Measurements from ENCODE around the gene CELF4.

Gene CELF4

DNA sequence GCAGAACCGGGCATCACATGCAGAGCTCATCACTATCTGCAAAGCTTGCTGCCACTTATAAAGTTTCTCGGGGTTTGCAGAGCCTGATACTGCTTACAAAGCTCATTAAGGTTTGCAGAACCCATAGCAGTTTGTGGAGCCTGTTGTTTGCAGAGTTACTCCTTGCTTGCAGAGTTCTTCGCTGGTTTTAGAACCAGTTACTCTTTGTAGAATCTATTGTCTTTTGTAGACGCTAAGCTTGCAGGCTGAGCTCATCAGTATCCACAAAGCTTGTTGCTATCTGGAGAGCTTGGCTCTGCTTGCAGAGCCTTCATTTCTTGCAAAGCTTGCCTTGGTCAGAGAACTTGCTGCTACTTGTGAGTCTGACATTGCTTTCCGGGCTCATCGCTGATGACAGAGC lies 106.9 kb downstream of the CELF4 start:
- FAIRE-seq: no peak

DNA sequence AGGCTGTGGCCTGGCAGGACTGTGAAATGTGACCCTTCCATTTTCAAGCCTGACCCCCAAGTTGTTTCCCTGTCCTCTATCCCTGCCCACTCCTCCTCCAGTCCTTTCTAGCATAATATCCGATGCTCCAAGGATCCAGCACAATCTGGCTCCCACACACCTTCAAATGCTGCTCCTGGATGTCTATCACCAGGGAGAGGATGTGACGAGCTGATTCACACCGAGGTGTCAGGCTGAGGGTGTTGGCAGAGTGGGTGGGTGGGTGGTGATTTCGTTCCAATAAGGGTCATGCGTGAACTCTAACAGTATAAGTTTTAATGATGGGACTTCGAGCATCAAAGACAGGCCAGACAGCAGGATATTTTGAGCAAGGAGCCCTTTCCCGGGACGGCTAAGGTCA lies 107.8 kb downstream of the CELF4 start:
- no peak for FAIRE-seq

DNA sequence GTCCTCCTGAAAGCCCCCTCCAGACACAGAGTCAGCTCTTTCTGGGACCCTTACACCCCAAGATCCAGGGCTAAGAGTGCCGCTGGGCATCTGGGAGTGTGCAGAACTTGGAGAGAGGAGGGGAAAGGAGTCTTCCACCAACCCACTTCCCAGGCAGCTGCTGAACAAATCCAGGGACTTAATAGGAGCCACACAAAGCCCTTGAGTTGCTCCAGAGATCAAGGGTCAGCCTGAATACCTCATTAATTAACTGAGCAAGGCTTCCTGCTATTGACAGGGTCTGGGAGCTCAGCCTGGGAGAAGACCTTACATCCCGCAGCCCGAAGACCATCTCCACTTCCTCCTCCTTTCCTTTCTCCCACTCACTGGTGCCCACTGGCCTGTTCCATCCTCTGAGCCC lies 108.3 kb downstream of the CELF4 start:
- no peak for FAIRE-seq

DNA sequence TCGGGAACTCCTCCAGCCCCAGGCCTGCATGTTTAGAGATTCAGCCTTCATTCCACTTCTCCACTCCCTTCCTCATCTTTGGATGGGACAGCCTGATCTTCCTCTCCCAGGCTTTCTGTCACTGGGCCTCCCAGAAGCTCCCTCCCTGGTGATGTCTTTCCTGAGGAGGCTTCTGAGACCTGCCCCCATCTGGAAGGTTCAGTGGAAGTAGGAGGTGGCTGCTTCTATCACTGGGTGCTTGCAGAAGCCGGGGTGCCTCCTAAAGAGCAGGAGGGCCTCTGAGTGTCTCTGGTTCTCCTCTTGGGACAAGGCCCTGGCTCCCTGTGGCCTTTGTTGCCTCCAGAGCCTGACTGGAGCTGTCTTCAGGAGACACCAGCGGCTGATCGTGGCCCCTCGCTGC lies 108.7 kb downstream of the CELF4 start:
- no peak for FAIRE-seq

DNA sequence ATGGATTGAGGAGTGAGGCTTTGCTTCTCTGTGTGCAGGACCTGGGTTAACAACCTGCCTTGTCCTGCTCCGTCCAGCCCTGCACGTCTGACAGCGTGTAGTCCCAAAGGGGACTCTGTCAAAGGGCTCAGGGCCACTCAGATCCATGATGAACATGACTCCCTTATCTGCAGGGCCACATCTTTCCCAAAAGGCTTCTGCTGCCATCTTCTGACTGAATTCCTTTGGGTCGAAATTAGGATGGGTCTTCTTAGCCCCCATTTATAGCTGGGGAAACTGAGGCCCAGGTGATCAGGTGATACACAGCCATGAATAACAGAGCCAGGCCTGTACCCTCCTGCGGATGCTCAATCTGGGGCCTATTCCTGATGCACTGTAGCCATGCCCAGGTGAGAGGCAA lies 109.2 kb downstream of the CELF4 start:
- no peak for FAIRE-seq

DNA sequence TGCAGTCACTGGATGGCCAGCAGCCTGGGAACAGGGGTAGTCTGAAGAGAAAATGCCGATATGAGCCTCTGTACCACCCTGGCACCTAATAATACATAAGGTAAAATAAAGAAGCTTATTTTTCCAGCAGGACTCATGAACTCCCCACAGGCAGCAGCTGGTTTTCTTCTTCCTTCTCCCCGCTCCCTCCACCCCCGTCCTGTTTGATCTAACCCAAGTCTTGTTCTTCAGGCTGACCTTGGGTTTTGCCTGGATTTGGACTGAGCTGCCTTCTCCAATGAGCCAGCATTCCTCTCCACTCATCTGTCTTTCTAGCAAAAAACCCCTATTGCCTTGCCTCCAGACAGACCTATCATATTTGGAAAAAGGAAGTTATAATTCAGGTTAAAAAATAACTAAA lies 111.8 kb downstream of the CELF4 start:
- no peak for FAIRE-seq

DNA sequence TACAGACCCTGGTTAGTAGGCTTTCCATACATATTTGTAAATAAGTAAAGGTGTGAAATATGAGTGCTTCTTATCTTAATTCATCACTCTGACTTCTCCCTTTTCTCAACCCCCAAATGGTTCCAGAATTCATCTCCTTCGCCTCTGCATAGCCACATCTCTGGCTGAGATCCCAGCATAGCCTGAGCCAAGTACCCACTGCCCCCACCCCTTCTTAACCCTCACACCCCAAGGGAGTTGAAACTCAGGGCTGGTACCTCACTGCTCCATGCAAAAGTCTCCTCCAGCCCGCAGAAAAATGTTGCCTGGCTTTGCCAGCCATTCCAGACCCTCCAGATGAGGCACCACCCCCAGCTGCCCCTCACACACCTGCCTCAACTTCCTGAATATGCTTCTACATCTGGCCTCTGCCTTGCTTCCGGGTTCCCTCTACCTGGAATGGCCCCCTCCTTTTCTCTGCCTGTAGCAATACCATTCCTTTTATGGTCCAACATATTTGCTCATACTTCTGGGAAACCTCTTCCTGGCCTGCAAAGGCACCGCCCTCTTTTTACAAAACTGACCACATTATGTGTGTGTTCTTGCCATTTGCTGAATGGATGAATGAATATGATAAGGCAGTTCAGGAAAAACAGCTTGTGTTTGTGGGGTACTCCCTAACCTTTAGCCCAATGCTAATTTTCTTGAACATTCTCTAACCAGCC lies 112.8 kb downstream of the CELF4 start:
- no peak for FAIRE-seq

DNA sequence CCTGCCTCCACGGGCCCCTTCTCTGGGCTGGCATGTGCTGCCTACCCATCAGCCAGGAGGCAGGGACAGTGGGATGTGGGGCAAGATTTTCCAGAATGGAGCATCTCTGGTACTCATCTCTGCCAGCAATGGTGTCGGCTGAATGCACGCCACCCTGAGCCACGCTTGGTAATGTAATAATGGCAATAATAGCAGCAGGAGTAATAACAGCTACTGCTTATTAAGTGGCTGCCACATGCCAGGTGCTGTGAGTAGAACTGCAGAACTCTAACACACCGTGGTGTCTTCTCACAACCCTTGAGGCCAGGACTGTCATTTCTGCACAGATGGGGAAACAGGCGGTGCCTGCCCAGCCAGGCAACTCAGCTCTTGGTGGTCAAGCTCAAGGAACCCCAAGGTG lies 113.6 kb downstream of the CELF4 start:
- FAIRE-seq: no peak

DNA sequence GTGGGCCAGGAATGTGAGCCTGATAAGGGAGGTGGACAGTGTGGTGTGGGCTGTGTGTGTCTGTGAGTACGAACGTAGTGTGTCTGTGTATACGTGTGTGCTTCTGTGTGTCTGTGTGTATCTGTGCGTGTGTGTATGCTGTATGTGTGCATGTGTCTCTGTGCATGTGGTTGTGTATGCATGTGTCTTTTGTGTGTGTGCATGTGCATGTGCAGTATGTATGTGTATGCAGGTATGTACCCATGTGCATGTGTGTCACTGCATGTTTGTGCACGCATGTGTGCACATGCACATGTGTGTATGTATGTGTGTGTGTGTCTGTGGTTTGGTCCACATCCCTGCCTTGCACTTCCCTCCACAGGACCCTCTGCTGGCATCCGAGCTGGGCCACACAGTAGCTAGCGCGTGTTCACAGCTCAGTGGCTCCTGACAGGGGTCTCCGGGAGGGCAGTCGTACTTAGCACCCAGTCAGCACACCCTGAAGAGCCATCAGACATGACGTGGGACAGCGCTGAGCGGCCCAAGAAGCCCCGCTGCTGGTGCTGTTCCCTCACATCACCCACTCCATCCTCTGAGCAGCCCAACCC lies 114.3 kb downstream of the CELF4 start:
- FAIRE-seq: no peak

DNA sequence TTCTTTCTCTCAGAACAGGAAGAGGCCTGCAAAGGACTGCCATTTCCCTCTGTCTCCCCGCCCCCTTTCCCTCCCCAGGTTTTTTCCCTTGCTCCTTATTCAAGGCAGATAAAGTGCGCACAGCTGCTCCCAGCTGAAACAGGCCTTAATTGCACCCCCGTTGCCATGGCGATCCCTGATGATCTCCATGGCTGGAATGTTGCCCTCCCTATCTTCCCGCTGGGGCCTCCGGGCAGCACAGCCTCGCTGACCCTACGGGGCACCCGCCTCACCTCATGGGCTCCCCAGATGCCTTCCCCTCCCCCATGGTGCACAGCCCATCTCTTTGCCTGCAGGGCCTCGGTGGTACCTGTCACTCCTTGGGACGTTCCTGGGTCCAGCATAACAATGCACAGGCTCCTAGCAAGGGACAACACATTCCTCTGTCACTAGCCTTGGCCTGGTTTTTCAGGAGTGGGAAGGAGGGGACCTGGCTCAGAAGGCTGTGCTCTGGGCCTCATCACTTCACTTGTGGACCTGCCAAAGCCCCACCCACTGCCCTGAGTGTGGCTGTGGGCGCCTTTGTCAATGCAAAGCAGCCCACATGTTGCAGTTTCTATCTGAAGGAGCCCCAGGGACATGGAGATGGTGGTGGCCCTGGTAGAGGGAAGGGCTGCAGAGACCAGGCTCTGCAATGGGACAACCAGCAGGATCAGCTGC lies 115.0 kb downstream of the CELF4 start:
- no peak for FAIRE-seq

DNA sequence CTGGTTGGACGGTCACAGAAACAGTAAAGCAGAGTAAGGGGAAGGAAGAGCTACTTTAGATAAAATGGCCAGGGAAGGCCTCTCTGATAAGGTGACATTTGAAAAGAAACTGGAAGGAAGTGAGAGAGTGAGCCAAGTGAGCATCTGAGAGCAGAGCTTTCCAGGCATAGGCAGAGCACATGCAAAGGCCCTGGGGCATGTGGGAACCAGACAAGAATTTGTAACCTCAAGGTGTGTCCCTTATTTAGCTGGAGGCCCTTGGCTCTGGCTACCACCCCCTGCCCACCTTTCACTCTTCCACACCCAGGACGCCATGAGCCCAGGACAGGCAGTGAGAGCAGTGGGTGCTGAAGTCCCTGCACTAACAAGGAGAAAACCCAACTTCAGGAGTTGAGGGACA lies 116.0 kb downstream of the CELF4 start:
- FAIRE-seq: no peak

DNA sequence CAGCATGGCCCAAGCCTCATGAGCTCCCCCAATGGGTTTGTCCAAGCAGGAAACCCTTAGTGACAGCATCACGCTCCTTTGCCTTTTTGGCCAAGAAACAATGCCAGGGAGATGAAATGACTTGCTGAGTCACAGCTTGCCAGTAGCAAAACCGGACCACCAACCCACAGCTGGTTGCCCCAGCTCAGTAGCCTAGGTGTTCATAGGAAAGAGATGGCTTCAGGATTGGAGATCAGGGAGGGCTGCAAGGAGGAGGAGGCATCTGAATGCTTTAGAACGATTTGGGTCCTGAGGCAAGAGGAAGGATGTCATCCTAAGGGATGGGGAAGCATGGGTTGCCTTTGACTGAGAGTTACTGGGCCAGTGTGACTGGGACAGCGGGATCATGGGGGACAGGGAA lies 116.7 kb downstream of the CELF4 start:
- FAIRE-seq: no peak

DNA sequence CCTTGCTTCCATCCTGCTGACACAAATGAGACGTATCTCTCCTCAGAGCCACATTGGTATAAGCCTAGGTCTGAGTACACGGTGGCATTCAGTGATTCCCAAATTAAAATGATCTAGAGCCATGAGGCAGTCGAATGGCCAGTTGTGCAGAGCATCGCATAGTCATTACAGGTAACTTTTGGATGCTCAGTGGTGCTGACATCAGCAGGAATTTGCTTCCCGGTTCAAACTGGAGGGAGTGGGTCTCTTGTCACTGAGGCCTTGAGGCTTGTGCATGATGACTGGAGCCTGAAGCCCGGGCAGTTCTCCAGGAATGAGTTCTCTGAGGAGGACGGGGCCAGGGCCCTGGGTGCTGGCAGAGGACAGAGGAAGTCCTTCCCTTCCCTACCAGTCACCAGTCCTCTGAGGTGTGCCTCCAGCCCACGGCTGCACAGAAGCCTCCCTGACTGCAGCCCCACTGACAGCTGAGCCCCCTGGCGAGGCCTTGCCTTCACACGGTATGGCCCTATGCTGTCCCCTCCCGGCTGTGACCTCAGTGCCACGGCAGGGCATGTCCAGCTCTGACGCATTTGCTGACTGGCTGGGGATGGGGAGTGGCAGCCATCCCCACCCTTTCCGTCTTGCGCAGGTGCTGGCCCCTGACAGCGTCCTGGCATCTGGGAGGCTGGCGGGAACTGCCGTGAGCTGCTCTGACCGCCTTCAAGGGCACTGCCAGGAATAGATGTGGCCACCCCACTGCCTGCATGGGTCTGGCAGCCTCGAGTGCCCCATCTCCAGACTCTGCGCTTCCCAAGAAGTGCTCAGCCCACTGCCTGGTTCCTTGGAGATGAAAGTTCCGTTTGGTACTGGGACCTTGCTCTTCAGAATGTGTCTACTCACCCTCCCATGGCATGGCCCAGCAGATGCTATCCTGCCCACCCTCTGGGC lies 117.4 kb downstream of the CELF4 start:
- no peak for FAIRE-seq

DNA sequence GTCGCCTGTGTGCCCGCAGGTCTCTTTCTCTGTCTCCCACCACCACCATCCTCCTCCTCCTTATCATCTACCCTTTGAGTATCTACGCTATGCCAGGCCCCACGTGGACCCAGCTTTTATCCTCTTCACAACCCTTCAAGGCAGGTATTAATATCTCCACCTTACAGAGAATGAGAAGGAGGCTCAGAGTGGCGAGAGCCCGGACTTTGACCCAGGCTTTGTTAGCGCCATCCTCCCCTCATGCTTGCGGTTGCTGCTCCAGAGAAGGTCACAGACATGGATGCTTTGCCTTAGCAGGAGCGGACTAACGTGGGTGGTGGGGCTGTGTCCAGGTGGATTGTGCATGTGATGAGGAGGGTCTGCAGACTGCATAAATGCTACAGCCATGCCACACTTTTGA lies 119.8 kb downstream of the CELF4 start:
- FAIRE-seq: no peak

DNA sequence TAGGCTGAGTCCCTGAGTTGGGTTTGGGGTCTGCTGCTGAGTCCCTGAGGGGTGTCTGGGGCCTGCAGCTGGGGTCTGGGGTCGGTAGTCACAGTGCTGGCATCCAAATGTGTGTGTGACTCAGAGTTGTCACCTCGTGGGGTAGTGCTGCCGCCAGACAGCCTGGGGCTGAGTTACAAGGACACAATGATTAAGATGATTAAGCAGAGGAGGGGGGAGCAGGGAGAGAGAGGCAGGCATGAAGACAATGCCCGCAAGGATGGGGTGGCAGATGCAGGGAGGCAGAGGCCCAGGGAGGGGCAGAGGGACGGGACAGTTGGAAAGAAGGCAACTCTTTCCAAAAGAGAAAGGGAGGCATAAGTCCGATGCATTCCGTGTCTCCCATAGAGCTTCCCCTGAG lies 120.2 kb downstream of the CELF4 start:
- no peak for FAIRE-seq

DNA sequence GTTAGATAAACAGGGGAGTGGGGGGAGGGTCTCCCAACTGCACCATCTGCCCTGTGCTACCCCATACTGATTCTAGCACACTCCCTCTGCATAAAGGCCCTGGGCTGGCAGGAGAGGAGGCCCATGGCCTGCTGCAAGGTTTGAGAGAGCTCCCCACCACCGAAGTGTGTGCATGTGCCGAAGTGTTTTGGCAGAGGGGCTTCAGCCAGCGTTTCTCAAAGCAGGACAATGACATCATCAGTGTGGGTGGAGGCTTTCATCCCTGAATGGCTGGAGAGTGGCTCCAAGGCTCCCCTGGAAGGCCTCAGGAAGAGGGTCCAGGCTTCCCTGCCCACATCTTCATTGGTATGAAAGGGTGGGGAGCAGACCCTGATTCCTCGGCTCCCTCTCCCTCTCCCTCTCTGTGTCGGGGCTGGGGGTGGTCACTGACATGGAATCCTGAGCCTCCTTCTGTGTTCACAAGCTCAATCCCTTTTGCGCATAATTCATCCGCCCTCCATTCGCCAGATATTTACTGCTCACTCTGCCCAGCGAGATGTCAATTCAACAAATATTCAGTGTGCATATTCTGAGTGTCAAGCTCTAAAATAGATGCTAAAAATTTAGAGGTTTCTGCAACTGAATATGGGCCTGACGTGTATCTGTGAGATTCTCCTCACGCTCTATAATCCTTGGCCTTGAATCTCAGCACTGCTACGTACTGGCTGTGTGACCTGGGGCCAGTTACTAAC lies 122.1 kb downstream of the CELF4 start:
- no peak for FAIRE-seq

DNA sequence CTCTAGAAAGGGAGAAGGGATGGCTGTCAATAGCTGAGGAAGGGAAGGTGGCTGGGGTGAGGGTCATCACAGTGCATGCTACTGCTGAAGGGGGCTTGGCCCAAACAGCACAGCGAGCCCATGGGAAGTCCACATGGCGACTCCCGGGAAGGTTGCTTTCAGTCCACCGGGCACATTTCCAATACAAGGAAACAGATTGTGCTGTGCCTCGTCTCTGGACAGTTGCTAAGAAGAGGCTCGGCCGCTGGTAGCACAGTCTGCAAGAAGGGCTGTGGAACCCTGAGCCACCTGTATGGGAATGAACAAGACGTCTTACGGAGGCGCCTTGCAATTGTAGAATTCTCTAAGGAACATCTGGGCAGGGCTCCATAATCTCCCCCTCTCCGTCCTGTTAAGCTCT lies 123.1 kb downstream of the CELF4 start:
- FAIRE-seq: no peak

DNA sequence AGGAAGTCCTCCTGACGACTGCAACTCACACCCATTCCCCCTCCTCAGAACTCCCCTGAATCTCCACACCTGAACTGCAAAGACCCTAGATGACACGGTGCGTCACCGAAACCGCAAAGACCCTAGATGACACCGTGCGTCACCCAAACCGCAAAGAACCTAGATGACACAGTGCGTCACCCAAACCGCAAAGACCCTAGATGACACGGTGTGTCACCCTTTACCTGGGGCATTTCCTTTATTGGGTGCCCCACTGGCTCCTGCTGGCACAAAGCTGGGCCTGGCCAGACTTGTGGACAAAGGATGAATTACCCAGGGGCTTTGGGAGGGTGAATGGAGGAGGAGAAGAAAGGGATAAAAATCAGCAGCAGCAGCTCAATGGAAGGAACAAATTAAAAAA lies 123.8 kb downstream of the CELF4 start:
- no peak for FAIRE-seq

DNA sequence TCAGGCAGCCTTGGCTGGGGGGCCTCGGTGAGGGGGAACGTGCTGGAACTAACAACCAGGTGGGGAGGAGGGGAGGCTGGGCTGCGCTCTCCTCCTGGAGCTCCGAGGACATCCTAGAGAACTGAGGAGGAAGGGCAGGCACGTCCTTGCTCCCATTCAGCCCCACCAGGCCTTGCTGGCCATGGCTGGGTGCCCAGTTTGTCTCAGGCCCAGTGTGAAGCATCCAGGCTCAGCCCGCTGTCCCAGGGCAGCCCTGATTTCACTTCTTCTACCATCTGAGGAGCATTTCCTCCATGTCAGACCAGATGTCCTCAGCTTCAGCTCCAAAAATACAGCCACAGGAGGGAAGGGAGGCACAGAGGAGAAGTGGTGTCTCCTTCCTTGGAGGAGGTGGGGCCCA lies 125.4 kb downstream of the CELF4 start:
- no peak for FAIRE-seq

DNA sequence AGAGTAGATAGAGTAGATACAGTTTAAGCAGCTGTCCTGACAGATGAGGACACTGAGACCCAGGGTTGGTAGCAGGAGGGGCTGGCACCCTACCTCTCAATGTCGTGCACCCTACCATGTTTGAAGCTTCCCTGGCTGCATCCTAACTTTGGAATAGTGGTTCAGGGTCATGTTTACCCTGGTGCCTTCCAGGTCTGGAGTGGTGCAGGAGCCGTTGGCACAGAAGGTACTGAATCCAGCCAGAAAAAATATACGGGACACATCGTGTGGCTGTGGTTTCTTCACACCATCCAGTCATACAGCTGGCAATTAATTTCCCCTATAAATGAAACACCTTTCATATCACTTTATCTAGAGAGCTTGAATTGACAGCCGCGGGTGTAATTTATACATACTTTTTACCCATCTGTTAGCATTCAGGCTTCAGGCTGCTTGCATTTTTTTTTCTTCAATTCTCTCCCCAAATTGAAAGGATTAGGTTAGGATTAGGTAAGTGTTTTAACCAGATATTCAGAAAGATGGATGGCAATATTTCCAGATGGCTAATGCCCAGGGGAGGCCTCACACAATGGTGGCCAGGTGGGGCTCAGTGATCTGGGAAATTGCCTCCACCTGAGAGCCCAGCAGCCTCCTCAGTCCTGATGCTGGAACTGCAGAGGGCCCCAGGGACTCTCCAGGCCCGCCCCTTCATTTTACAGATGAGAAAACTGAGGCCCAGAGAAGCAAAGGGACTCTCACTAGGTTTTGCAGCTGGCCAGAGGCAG lies 127.0 kb downstream of the CELF4 start:
- FAIRE-seq: no peak

DNA sequence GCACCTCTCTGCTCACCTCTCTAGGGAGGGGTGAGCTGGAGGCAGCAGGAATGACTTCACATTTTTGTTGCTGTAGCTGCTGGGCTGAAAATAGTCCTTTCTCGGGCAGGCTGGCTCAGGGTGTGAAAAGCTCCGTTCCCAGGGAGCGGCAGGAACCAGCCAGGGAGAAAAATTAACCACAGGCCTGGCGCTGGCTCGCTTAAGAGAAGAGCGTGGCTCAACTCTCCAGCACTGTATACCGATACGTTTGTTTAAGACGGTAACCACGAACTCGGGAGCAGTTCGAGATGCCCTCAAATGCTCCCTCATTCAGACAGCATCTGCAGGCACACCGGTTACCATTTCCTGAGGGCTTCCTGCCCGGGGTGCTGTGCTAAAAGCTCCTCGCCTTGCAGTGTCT lies 129.6 kb downstream of the CELF4 start:
- no peak for FAIRE-seq

Measured in A204.1 (cell line).